CD4-positive, alpha-beta T cell treated with Interleukin-15 for 4 hours (primary cell): ENCODE results near the gene MCOLN1.

Experiments used
- DNase-seq: peaks from one replicate; pipeline ENCODE4 v3.0.0-alpha.2; 2020; ENCODE audit warnings: low spot score

MCOLN1 gene

DNA sequence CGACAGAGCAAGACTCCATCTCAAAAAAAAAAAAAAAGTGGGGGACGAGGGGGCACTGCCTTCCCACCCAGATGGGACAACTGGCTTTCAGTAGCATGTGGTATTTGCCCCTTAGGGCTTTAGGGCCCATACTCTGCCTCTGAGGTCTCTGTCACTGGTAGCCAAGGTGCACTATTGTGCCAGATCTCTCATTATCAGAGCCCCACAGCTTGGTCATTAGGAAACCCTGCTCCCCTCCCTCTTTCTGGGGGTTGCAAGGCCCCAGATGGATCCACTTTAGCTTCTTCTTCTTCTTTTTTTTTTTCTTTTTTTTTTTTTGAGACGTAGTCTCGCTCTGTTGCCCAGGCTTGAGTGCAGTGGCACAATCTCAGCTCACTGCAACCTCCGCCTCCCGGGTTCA lies 17.7 kb upstream of the MCOLN1 start:
- DNase-seq: no peak

DNA sequence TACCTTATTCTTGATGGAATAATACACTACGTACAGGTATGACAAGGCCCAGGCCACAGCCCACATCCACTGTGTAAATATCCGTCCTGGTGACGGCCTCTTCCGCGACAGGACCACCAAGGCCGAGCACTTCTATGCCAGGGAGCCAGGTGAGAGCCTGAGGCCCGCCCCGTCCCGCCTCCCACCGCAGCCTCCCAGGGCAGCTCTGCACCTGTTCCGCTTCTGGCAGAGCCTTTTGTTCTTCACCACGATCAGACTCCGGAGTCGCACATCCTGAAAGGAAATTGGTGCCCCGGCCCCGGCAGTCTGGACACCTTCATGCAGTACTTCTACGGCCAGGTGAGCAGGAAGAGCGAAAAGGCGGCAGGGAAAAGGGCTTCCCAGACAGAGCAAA lies 17.1 kb upstream of the MCOLN1 start:
- DNase-seq: no peak

DNA sequence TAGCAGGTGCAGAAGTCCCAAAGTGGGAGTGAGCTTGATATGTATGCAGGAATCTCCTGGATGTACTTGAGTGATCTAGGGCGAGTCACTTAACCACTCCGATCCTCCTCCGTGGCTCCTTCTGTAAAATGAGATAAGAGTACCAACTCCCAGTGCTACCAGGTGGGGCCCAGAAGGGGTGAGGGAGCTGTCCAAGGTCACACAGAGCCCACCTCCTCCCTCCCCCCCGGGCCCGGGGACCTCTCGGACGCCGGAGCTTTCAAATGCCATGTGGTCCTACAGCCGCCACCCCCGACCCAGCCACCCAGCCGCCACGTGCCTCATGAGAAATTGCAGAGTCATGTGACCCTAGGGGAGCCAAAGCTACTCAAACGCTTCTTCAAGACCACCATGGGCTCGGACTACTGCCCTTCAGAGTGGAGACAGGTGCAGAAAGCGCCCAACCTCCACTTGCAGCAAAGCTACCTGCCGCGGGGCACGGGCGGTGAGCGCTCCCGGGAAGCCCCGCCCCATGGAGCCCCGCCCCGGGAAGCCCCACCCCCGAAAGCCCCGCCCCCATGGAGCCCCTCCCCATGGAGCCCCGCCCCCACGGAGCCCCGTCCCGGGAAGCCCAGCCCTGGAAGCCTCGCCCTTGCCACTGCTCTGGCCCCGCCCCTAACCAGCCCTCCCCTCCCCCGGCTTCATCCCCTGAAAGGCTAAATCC lies 16.6 kb upstream of the MCOLN1 start:
- DNase-seq: no peak

DNA sequence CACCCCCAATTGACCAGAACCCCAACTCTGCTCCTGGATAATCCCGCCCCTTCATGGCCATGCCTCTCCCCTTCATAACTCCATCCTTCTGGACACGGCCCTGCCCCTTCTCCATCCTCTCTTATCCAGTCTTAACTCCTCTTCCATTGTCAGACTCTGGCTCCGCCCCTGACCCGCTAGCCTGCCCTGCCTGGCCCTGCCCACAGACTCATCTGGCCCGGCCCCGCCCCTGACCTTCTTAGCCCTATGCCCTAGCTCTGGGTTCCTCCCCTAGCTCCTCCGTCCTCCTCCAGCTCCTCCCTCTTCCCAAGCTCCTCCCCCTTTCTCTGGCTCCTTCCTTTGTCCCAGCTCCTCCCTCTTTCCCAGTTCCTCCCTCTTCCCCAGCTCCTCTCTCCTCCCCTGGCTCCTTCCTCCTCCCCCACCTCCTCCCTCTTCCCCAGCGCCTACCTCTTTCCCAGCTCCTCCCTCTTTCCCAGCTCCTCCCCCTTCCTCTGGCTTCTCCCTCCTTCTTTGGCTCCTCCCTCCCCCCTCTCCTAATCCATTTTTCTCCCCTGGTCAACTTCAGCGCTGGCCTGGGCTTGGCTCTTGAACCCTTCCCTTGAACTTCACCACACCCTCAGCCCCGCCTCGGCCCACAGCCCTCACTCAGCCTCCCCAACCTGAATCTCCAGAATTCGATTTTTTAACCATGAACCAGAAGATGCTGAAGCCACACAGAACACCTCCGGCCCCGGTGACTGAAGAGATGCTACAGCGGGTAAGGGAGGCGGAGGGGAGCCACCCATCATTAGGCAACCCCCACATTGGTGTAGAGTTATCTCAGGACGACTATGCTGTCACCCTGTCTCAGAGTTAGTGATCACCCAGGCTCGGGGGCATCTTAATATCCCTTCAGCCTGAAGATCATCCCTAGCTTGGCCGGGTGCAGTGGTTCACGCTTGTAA lies 15.8 kb upstream of the MCOLN1 start:
- no peak for DNase-seq

DNA sequence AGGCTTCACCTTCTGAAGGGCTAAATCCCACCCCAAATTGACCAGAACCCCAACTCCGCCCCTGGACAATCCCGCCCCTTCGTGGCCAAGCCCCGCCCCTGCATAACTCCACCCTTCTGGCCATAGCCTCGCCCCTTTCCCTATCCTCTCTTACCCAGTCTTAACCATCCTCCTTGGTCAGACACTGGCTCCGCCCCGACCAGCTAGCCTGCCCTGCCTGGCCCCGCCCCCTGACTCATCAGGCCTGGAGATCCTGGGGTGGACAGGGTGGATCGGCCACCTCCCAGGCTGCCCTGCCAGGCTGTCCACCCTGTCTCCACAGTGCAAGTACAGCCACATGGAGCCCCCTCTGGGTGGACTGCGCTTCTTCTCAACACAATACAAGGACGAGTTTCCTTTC lies 14.5 kb upstream of the MCOLN1 start:
- DNase-seq: no peak

DNA sequence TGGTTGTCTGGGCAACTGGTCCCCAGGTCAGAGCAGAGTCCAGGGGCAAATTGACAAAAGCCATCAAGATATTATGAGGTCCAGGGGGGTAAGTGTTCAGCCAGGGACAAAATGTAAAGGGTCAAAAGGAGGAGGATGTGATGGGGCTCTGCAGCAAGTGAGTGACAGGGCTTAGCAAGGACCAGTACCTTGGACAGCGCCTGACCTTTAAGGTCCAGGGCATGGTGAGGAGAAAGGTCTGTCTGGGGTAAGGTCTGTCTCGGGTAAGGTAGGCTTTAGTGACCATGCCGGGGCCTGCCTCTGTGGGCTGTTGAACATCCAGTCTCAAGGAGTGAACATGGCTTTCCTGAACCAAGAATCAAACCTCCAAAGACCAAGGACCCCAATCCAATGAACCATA lies 12.8 kb upstream of the MCOLN1 start:
- DNase-seq: no peak

DNA sequence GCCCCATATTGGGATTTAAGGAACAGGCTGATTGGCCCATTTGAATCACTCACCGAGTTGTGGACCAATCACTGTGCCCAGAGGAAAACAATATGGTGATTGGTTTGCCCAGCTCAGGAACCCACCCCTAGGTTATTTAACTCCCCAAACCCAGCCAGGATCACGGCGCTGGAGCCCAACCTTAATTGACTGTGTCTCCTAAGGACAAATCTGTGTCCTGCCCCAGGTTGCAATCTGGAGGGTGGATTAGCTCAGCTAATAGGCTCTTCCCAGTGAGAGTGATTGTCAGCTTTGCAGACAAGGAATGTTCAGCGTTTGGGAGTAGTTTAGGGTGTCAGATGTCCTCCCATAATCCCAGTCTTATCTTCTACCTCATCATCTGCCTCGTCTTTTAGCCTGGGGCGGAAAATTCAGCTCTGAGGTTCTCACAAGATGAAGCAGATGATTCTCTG lies 10.0 kb upstream of the MCOLN1 start:
- no peak for DNase-seq

DNA sequence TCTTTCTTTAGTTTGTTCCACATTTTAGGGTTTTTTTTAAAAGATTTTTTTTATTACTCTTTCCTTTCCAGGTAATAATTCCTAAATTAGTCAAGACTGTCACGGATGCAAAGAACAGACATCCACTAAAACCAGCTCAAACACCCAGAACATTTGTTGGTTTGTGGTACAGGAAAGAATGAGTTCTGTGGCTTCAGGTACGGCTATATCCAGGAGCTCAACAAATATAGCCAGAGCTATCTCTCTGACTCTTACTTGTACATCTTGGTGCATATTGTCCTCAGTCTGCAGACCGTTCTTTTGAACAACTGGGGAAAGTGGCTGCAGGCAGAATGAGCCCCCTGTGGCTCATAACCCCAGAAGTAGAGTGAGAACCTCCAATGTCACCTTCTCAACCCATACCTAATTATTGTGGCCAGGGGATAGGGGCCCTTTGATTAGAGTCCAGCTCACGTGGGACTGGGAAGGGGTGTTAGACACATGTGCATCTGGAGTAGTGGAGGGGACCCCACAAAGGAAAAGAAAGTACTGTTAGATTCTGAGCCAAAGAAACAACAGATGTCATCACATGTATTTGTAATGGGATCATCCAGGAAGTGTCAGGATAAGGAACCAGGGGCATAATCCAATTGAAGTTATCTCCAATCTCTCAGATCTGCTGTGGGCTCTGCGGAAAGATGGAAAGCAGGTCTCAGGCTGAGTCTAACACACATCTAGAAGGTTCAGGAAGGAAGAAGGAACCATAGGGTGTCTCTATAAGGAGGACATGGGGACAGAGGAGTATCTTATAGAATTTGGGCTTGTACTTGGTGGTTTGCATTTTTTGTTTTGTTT lies 8.4 kb upstream of the MCOLN1 start:
- DNase-seq: no peak

DNA sequence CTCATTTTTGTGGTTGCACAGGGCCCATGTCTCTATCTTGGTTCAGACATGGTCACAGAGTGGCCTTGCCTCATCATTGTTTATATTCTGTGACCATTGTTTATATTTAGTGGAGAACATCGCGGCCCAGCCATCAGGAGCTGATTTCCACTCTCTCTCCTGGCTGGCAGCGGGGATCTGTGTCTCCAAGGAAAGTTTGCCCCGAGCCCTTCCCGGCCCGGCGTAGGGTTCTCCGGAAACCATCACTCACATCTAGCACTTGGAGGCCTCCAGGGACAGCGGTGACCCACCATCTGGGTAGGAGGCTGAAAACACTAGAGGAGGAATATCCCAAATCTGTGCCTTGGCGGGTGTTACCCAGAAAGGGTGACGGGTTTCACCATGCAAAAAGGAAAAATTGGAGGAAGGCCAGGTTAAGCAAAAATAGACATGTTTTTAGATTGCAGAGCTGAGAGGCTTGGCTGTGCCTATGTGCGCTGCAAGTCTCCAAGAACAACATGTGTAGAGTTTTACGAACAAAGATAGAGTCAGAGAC lies 7.2 kb upstream of the MCOLN1 start:
- no peak for DNase-seq

DNA sequence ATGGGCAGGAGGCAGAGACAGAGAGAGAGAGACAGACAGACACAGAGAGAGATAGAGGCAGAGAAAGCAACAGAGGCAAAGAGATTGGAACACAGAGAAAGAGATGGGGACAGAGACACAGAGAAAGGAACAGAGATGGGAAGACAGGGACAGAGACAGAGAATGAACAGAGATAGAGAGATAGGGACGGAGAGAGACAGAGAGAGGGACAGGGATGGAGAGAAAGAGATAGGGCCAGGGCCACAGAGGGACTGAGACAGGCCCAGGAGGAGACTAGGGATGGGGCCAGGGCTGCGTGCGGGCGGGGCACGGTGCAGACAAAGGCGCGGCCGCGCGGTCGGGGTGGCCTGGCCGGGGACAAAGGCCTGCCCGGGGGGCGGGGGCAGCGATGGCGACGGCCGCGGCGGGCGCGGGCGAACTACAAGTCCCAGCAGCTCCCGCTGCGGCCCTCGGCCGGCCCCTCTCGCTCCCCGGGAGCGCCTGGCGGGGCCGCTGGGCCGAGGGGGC lies 6.7 kb upstream of the MCOLN1 start, which contains the start of gene ZNF358:
Gene ZNF358 (plus strand): TSS at position 459 of the 507 bp plus-strand sequence. CDS start 3,140 bp downstream, outside the sequence.
- DNase-seq: peak; percentile 16

DNA sequence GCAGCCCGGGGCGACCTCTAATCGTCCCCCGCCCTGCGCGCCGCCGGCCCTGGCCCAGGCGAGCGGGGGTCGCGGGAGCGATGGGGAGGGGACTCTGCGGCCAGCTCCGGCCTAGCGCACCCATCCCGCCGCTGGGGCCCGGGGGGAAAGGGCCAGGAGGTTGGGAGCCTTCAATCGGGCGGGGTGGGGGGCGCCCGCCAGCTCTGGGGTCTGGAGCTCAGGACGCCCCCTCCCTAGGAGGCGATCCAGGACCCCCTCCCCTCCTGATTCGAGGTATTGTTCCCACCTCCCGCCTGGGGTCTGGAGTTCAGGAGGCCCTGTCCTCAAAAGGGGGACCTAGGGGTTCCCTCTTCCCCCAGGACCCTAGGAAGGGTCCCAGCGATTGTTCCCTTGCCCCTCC lies 6.1 kb upstream of the MCOLN1 start:
- no peak for DNase-seq

DNA sequence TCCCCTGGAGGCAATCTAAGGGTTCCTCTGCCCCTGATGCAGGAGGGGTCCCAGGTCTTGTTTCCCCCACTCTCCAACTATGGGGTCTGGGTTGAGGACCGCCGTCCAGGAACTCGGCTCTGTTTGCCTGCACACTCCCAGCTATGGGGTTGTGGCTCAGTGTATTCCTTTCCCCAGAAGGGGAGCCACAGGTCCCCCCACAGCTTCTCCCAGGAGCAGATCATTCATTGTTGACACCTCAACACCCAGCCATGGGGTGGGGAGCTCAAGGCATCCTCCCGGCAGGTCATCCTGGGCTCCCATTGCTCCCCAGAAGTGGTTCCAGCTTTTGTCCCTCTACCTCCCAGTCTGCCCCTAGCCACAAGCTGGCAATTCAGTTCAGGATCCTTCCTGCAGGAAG lies 5.5 kb upstream of the MCOLN1 start:
- DNase-seq: no peak

DNA sequence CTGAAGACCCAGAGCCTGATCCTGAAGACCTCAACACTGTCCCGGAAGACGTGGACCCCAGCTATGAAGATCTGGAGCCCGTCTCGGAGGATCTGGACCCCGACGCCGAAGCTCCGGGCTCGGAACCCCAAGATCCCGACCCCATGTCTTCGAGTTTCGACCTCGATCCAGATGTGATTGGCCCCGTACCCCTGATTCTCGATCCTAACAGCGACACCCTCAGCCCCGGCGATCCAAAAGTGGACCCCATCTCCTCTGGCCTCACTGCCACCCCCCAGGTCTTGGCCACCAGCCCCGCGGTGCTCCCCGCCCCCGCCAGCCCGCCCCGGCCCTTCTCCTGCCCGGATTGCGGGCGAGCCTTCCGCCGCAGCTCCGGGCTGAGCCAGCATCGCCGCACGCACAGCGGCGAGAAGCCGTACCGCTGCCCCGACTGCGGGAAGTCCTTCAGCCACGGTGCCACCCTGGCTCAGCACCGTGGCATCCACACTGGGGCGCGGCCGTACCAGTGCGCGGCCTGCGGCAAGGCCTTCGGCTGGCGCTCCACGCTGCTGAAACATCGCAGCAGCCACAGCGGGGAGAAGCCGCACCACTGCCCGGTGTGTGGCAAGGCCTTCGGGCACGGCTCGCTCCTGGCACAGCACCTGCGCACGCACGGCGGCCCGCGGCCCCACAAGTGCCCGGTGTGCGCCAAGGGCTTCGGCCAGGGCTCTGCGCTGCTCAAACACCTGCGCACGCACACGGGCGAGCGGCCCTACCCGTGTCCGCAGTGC lies 2.9 kb upstream of the MCOLN1 start:
- no peak for DNase-seq

DNA sequence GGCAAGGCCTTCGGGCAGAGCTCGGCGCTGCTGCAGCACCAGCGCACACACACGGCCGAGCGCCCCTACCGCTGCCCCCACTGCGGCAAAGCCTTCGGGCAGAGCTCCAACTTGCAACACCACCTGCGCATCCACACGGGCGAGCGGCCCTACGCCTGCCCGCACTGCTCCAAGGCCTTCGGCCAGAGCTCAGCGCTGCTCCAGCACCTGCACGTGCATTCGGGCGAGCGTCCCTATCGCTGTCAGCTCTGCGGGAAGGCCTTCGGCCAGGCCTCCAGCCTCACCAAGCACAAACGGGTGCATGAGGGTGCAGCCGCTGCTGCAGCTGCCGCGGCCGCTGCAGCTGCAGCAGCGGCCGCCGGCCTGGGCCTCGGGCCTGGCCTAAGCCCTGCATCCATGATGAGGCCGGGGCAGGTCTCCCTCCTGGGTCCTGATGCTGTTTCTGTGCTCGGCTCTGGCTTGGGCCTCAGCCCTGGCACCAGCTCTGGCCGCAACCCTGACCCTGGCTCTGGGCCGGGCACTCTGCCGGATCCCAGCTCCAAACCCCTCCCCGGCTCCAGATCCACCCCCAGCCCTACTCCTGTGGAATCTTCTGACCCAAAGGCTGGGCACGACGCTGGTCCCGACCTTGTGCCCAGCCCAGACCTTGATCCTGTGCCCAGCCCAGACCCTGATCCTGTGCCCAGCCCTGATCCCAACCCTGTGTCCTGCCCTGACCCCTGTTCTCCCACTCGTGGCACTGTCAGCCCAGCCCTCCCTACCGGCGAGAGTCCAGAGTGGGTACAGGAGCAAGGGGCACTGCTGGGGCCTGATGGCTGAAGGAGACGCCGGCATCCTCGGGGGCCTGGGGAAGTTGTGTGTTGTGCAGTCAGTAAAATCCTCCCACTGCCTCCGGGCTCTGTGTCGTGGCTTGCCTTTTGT lies 2.0 kb upstream of the MCOLN1 start:
- DNase-seq: no peak

DNA sequence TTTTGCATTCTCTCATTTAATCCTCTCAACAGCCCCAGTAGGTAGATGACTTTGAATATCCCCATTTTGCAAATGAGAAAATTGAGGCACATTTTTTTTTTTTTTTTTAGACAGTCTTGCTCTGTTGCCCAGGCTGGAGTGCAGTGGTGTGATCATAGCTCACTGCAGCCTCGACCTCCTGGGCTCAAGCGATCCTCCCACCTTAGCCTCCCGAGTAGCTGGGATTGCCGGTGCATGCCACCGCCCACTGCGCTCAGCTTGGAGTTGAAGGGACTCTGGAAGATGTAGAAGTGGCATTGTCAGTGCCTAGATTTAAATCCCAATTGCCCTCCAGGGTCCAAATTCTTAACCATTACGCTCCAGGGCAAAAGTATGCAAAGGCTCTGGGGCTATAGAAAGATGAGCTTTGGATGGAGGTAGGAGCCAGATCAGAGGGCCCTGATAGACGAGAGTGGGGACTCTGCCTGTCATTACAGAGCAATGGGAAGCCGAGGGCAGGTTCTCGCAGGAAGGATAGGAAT lies 813 bp upstream of the MCOLN1 start:
- DNase-seq: no peak

DNA sequence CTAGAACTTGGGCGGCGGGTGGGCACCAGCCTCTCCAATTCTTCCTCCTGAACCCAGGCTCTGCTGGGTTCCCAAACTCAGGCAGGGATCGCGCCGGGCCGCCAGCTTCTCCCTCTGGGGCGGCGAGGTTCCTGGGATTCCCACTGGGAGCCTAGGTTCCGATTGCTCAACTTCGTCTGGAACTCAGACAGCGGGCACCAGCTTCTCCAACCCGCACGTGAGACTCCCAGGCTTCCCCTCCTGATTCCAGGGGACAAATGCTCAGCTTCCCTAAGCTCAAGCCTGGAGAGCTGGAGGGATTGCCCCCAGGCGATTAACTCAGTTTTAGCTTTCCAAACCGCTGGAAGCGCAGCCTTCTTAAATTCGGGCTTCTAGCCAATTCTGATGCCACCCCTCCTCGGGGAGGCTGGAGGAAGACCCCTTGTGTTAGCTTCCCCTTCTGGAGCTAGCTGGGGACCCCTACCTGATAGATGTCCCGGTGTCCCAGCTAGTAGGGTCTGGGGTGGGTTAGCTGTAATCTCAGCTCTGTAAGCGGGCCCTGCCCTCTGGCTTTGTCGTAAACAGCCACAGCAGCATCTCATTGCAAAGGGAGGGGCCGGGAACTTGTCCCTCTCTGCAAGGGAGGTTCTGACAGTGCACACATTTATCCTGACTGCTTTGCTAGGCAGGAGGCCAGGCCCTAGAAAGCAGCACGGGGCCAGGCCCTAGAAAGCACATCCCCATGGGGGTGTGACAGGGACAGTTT lies 671 bp downstream of the MCOLN1 start:
- DNase-seq: no peak

DNA sequence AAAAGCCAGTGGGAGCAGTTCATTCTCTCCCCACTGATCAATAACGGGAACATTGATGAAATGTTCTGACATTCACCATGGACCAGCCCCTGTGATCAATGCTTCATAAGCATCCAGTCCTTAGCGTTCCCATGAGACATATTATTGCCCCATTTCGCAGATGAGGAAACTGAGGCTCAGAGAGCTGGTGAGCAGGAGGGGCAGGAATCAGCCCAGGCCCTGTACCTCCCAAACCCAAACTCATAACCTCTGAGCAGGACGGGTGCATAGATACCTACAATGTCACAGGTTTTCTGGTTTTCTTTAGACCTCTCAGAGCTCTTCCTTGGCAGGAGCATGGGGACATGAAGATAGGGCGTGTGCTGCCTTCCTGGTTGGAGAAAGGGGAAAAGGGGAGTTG lies 2.1 kb downstream of the MCOLN1 start:
- DNase-seq: no peak

DNA sequence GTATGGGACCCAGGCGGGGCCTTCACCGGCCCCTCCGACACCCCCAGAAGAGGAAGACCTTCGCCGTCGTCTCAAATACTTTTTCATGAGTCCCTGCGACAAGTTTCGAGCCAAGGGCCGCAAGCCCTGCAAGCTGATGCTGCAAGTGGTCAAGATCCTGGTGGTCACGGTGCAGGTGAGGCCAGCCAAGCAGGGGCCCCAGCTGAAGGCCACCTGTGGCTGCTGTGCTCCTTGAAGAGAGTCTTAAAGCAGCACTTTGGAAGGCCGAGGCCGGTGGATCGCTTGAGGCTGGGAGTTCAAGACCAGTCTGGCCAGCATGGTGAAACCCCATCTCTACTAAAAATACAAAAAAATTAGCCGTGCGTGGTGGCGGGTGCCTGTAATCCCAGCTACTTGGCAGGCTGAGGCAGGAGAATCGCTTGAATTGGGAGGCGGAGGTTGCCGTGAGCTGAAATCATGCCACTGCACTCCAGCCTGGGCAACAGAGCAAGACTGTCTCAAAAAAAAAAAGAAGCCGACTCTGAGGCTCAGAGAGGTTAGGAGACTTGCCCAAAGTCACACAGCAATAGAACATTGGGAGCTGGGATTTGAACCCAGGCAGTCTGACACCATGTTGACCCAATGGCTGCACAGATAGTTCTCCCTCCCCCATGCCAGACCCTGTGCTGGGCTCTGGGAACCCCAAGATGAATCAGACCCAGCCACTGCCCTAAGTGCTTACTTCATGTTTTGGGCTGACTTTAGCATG lies 2.7 kb downstream of the MCOLN1 start:
- DNase-seq: no peak
